ENCODE results near the gene PDE8A. TPM values are rescaled to one million over a fixed set of nuclear protein-coding genes. Genes with fewer than 3 reads are reported as not detected.

PDE8A gene
- total RNA-seq, 1 donor from 2014 or later = 80.4 TPM

DNA sequence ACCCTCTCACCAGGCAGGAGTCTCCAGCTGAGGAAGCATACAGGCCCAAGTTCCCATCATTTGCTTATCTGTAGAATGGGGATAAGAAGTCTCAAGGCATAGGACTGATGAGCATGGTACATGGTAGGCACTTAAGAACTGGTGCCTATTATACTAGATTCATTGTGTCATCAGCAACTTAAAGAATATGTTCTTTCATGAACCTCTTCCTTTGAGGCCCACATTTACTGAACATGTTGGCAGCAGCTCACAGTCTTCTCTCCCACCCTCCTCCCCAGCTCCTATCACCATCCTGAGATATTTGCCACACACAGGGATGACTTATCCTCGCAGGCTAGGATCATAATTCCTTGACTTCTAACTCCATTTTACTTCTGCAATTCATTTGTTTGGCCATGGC, 142.5 kb downstream of the PDE8A start:
- no peak for DNase-seq (ENCODE audit: low spot score)

DNA sequence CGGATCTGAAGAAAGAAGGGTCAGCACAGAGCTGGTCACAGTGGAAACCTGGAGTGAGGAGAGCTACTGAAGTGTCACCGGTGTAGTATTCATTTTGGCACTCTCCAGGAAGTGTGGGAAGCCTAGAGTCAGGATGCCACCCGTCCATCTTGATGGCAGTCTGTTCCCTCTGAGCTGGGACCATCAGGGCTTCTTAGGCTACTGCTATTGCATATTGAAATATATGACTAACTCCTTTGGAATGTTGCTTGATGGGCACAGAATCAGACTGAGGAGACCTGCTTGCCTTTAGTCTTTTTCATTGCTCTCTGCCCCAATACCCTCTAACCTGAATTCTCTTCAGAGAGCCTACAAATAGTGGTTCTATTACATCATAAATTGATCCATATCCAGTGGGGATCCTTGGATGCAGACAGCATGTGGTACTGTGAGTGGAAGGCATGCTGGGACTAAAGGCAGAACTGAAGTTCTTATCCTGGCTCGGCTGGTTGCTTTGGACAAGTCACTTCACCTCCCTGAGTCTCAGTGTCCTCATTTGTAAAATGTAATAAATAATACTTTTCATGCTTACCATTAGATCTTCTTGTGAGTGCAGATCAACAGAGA, 143.5 kb downstream of the PDE8A start:
- DNase-seq (ENCODE audit: low spot score) = no peak

DNA sequence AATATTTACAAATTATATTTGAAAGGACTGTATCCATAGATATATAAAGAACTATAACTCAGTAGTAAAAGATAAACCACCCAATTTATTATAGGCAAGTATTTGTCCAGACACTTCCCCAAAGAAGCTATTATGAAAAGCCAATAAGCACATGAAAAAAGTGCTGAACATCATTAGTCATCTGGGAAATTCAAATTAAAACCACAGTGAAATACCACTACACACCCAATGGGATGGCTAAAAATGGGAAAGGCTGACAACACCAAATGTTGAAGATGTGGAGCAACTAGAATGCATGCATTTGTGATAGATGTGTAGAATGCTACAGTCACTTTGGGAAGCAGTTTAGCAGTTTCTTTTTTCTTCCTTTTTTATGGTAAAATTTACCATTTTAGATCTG, 147.0 kb downstream of the PDE8A start:
- DNase-seq (ENCODE audit: low spot score) = no peak

DNA sequence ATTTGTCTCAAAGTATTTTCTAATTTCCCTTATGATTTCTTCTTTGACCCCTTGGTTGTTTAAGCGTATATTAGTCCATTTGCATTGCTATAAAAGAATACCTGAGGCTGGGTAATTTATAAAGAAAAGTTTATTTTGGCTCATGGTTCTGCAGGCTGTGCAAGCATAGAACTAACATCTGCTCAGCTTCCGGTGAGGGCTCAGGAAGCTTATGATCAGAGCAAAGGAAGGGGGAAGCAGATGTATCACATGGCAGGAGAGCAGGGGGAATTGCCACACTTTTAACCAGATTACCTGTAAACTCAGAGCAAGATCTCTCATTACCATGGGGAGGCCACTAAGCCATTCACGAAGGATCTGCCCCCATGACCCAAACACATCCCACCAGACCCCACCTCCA, 148.2 kb downstream of the PDE8A start:
- no peak for DNase-seq (ENCODE audit: low spot score)

DNA sequence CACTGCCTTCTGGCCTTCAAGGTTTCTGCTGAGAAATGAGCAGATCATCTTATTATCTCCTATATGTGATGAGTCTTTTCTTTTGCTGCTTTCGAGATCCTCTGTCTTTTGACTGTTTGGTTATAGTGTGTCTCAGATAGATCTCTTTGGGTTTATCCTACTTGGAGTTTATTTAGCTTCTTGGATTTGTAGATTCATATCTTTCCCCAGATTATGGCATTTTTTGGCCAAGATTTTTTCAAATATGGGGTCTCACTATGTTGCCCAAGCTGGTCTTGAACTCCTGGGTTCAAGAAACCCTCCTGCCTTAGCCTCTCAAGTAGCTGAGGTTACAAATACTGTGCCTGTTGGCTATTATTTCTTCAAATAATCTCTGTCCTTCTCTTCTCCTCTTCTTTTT, 150.3 kb downstream of the PDE8A start:
- DNase-seq (ENCODE audit: low spot score) = no peak

DNA sequence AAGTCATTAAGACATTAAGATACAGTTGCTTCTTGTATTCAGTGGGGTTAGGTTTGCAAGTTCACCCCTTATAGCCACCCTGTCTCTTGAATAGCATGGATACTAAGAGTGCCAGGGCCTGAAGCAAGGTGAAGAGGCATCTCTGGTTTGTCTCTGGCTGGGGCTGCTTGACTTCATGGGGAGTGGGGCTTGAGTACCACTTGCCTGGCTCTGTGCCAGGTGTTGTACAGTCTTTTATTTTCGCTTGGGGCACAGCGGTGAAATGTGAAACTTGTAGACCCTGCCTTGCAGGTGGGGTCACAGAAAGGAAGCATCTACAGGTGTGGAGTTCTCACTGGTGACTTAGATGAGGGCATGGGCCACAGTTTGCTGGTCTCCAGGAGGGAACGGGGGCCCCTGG, 152.1 kb downstream of the PDE8A start:
- no peak for DNase-seq (ENCODE audit: low spot score)

DNA sequence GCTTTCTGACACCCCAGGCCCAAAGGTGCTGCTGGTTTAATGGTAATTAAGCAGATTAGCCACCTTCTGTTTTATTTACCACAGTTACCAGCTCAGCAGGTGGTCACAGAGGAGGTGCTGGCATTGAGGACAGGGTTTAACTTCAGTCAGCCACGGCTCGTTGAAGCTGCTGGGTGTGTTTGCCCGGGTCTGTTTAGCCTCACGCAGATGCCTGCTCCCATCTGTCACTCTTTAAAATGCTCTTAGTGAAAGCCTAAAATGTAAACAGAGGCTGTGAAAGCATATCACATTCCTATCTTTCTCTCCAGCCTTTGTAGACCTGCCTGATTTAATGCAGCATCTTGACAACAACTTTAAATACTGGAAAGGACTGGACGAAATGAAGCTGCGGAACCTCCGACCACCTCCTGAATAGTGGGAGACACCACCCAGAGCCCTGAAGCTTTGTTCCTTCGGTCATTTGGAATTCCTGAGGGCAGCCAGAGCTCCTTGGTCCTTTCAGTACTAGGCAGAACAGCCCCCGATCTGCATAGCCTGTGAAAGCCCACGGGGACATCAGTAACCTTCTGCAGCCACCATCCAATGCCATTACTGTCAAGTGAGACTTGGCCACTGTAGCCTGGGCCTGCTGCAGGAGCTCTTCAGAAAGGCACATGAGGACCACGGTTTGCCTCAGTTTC, 156.0 kb downstream of the PDE8A start:
- no peak for DNase-seq (ENCODE audit: low spot score)

DNA sequence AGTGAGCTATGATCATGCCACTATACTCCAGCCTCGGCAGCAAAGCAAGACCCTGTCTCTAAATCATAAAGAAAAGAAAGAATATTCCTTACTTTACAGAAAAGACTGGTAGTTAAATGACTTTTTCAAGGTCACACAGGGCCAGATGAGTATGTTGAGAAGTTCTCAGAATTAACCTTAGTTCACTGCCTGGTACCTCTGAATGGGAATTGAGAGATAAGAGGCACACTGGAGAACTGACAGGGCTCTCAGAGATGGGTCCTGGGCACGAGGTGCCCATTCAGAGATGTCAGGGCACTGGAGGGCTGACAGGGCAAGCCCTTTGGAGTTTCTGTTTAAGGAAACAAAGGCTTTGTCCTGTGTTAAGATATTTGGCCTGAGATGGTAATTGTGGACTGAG, 157.7 kb downstream of the PDE8A start:
- DNase-seq (ENCODE audit: low spot score) = no peak

DNA sequence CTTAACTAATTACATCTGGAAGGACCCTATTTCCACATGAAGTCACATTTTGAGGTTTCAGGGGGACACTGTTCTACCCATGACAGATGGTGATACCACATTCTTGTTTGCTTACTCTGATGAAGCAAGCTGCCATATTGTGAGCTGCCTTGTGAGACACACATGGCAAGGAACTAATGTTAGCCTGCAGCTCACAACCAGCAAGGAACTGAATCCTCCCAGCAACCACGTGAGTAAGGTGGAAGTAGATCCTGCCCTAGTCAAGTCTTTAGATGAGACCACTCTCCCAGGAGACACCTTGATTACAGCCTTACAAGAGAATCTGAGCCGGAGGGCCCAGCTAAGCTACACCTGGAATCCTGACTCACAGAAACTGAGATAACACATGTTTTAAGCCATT, 160.1 kb downstream of the PDE8A start:
- DNase-seq (ENCODE audit: low spot score) = no peak

DNA sequence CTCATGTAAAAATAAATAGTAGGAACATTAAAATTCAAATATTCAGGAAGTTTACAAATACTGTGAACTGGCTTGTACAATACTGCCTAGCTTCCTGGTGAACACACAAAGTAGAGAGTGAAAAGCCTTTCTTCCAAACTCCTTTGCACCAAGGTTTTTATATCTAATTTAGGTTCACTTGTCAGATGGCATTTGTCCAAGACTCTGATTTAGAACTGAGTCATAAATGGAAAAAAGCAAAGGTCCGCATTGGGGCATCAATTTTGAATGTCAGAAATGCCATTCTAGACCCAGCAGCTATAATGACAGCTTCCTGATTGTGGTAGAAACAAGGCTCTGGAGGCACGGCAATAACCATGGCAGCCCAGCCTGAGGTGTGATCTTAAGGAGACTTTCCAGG, 160.7 kb downstream of the PDE8A start:
- DNase-seq (ENCODE audit: low spot score) = no peak

DNA sequence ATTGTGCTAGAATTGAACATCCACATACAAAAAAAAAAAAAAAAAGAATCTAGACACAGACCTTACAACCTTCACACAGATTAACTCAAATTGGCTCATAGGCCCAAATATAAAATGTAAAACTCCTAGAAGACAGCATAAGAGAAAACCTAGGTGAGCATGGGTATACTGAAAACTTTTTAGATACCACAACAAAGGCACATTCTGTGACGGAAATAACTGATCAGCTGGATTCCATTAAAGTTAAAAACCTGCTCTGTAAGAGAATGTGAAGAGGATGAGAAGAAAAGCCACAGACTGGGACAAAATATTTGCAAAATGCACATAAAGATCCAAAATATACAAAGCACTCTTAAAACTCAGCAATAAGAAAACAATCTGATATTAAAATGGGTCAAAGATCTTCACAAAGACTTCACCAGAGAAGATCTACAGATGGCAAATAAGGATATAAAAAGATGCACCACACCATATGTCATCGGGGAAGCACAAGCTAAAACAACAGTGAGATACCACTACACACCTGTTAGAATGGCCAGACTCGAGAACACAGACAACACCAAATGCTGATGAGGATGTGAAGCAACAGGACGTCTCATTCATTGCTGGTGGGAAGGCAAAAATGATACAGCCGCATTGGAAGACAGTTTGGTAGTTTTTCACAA, 167.9 kb downstream of the PDE8A start:
- DNase-seq (ENCODE audit: low spot score) = no peak

DNA sequence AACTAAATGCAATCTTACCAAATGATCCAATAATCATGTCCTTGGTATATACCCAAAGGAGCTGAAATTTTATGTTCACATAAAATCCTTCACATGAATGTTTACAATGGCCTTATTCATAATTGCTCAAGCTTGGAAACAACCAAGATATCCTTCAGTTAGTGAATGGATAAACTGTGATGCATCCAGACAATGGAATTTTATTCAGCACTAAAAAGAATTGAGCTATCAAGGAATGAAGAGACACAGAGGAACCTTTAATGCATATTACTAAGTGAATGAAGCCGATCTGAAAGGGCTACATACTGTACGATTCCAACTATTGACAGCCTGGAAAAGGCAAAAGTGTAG, 168.4 kb downstream of the PDE8A start:
- no peak for DNase-seq (ENCODE audit: low spot score)

DNA sequence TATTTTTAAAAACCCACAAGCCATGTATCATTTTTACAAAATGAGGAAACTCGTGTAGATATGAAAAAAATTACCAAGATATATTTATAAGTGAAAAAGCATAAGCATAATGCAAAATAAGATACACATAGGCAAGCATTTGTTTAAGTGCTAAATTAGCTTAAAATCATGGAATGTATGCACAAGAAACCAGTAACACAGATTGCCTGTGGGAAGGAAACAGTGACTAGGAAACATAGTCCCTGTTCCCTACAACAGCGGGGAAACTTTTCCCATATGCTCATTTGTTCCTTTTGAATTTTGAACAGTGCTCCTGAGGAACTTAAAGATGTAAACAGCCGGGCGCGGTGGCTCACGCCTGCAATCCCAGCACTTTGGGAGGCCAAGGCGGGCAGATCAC, 169.5 kb downstream of the PDE8A start:
- no peak for DNase-seq (ENCODE audit: low spot score)

DNA sequence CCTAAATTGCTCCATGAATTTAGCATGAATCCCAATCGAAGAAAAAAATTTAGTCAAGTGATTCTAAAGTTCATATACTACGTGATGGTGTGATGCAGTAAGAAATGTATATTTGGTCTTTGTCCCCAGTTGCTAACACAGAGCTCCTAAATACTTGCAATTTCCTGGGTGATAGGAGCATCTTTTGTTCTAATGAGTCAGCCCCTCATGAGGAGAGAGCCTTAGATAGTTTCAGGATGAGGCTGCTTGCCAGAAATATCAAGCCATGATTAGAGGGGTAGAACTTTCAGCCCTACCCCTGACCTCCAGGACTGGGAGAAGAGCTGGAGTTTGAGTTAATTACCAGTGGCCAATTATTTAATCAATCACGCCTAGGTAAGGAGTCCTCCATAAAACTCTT, 170.2 kb downstream of the PDE8A start:
- DNase-seq (ENCODE audit: low spot score) = no peak

DNA sequence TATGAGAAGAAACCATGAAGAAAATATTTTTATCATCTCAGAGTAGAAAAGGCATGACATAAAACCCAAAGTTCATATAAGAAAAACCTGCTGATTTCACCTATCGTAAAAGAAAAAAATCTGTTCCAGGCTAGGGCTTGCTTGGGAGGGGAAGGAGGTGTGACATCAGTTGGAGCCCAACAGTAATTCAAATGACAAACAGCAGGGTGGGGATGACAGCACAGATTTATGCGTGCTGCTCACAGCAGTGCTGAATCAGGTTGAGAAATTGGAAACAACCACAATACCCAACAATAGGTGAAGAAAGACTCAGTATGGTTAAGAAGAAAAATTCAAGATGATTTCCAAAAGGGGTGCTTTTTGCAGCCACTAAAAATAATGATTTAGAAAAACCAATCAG, 172.4 kb downstream of the PDE8A start:
- no peak for DNase-seq (ENCODE audit: low spot score)

DNA sequence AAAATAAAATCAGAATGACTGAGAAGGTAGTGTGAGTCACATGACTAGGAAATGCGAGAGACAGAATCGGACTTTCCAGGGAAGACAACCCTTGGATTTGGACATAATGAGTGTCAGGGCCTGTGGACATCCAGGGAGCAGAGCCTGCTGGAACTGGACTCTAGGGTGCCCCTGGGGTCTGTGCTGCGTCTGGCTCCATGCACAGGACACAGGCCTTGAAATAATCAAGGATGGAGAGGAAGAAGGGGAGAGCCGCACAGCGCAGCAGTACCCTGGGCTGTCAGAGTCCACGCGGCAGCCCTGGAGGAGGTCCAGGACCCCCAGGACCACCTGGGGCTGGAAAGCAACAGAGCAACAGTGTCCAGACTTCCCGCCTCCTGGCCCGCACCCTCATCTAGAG, 173.7 kb downstream of the PDE8A start:
- DNase-seq (ENCODE audit: low spot score) = no peak

DNA sequence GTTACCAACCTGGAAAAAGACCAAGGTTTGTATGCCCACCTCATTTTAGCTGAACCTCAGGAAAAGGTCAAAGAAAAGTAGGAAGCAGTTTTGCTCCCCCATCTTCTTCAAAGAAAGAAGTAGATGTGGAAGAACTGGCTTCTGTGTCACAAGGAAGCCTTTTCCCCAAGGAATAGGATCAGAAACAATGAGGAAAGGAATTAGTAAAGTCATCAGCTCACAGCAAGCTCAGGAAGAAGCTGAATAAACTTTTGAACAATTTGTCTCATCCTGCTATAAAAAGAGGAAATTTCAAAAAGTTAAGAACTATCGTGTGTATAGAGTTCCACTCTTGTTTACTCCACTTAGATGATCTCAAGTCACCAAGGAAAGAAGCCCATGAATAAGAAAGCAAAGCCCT, 174.2 kb downstream of the PDE8A start:
- DNase-seq (ENCODE audit: low spot score) = no peak

DNA sequence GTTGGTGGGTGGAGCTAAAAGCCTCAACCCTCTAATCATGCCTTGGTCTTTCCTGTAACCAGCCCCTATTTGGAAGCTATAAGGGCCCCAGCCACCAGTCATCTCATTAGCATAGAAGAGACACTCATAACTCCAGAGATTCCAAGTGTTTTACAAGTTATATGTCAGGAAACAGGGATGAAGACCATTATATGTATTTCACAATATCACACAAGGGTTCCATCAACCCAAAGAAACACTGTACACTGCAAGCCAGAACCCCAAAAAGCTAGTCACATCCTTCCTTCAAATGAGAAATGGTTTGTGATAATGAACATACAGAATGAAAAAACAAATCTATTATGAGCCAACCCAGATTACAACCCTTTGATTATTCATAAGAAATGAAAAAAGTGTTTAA, 175.7 kb downstream of the PDE8A start:
- DNase-seq (ENCODE audit: low spot score) = no peak

DNA sequence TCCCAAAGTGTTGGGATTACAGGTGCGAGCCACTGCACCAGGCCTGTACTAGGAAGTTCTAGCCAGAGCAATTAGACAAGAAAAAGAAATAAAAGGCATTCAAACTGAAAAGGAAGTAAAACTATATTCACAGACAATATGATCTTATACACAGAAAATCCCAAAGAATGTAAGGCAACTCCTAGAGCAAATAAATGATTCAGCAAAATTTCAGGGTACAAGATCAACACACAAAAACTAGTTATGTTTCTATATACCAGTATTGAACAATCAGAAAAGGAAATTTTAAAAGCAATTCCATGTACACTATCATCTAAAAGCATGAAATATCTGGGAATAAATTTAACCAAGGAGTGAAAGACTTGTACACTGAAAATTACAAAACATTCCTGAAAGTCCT, 180.6 kb downstream of the PDE8A start:
- no peak for DNase-seq (ENCODE audit: low spot score)

DNA sequence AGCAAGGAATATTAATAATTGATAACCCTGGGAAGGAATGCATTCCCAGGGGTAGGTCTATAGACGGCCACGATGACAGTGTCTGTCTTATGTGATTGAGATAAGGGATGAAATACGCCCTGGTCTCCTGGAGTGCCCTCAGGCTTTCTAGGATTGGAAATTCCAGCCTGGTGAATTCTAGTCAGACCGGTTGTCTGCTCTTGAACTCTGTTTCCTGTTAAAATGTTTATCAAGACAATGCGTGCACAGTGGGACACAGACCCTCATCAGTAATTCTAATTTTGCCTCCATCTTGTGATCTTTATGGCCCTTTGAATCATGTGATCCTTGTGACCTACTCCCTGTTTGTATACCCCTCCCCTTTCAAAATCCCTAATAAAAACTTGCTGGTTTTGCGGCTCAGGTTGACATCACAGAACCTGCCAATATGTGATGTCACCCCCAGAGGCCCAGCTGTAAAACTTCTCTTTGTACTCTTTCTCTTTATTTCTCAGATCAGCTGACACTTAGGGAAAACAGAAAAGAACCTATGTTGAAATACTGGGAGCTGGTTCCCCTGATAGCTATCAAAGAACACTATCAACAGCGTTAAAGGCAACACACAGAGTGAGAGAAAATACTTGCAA, 183.3 kb downstream of the PDE8A start:
- no peak for DNase-seq (ENCODE audit: low spot score)

DNA sequence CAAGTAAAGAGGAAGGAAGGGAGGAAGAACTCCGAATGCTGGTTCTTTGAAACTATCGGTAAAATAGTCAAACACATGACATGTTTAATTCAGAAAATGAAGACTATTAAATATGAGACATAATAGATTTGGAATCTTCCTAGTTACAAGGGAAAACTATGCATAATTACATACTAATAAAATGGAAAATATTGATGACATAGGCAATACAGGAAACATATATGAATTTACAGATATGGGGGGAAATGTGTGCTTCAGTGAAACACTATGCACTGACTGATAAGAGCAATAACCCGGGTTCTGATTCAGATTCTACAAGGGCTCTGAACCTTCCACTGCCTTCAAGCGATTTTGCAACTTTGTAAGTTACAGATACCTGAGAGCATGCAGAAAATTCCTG, 185.9 kb downstream of the PDE8A start:
- no peak for DNase-seq (ENCODE audit: low spot score)

DNA sequence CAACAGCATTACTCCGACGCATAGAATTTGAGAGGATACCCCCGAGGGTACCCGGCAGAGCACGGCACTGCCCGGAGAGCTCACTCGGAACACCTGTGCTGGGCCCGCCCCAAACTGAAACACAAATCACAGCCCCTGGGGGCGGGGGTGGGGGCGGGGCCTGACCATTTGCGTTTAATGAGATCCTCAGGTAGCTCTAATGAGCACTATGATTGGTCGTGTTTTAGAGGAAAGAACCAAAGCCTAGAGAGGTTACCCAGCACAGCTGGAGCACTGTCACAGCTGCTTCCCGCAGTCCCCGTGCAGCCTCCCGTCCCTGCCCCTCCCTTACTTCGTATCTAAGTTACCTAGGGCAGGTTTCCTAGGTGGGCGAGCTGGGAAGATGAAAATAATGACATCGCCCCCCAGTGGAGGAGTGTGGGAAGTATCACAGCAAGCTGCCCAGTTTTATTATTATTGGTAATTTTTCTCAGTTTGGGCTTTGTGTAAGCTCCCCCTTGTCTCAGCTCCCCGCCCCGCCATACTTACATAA, 187.1 kb downstream of the PDE8A start:
- DNase-seq (ENCODE audit: low spot score) = no peak
